A673 (cell line): ENCODE measurements around the gene GDF11. TPM values are rescaled to one million over a fixed set of nuclear protein-coding genes. Genes with fewer than 3 reads are reported as not detected.

Experiments
- BruUV-seq: library from RNA; stranded (reverse); fragments of 400-500 nt; replicated peaks from 2 replicates; lab custom pipeline; 2021; lab: Mats Ljungman, UMichigan
- CTCF ChIA-PET: fragments of 300-600 bp; sonication (Branson Sonifier 250); formaldehyde crosslinking; loops from one replicate; lab custom pipeline; 2022; ENCODE audit warnings: antibody characterized with exemption; lab: Charles Lee
- POLR2A ChIA-PET: fragments of 300-600 bp; sonication (Branson Sonifier 250); formaldehyde crosslinking; loops from one replicate; lab custom pipeline; 2022; ENCODE audit warnings: antibody characterized with exemption; ENCODE audit not compliant: low non-redundant PET; lab: Charles Lee
- DNase-seq: peaks from one replicate; pipeline ENCODE4 v3.0.0-alpha.2; 2015; ENCODE audit warnings: low spot score
- H3K27ac ChIP-seq: fragments of 200-600 bp; sonication (generic); 2 replicates; pipeline ENCODE4 v1.5.1; 2016; ENCODE audit warnings: mixed run types, low read depth, mild to moderate bottlenecking, mixed read lengths, antibody characterized with exemption, low read length; ENCODE audit not compliant: poor library complexity, severe bottlenecking
- H3K27me3 ChIP-seq: fragments of 200-600 bp; sonication (generic); replicated peaks from 2 replicates; pipeline ENCODE4 v1.6.1; 2017; ENCODE audit warnings: mixed run types, low read depth, mild to moderate bottlenecking, mixed read lengths, antibody characterized with exemption, low read length; ENCODE audit not compliant: insufficient read depth, poor library complexity
- H3K36me3 ChIP-seq: fragments of 200-600 bp; sonication (generic); 2 replicates; pipeline ENCODE4 v1.6.1; 2016; ENCODE audit warnings: mixed run types, mild to moderate bottlenecking, mixed read lengths, antibody characterized with exemption, low read length; ENCODE audit not compliant: insufficient read depth, poor library complexity, severe bottlenecking
- H3K4me1 ChIP-seq: fragments of 200-600 bp; sonication (generic); 2 replicates; pipeline ENCODE4 v1.6.1; 2017; ENCODE audit warnings: mixed run types, mild to moderate bottlenecking, mixed read lengths, antibody characterized with exemption, low read length; ENCODE audit not compliant: insufficient read depth, poor library complexity, severe bottlenecking
- H3K4me3 ChIP-seq: fragments of 200-600 bp; sonication (generic); 2 replicates; pipeline ENCODE4 v1.5.1; 2016; ENCODE audit warnings: low read depth, mixed run types, mild to moderate bottlenecking, mixed read lengths, low read length; ENCODE audit not compliant: poor library complexity, severe bottlenecking
- H3K9me3 ChIP-seq: fragments of 200-600 bp; sonication (generic); 2 replicates; pipeline ENCODE4 v1.6.1; 2016; ENCODE audit warnings: mixed run types, low read depth, mild to moderate bottlenecking, mixed read lengths, antibody characterized with exemption, low read length; ENCODE audit not compliant: poor library complexity, severe bottlenecking
- CTCF ChIP-seq: fragments of 300-800, 200-600 bp; sonication (generic); conservative IDR thresholded peaks from 2 replicates; pipeline ENCODE4 v1.5.1; 2017; ENCODE audit warnings: low read depth, mild to moderate bottlenecking, antibody characterized with exemption, low read length, moderate library complexity, mixed read lengths
- EZH2 ChIP-seq: fragments of 200-600 bp; sonication (generic); IDR thresholded peaks from 2 replicates; pipeline ENCODE4 v1.6.1; 2017; ENCODE audit warnings: borderline replicate concordance, low read depth, mild to moderate bottlenecking, mixed read lengths, antibody characterized with exemption, low read length; ENCODE audit not compliant: poor library complexity, severe bottlenecking
- intact Hi-C: fragments of 100-400 bp; cut with micrococcal nuclease; formaldehyde crosslinking; loops from one replicate; pipeline ENCODE4 v1.10.0; 2022; ENCODE audit not compliant: unreplicated experiment
- total RNA-seq: library from RNA; stranded (reverse); gene quantifications from 2 replicates; pipeline ENCODE4 v1.2.3, GENCODE V29; 2021

GDF11 gene
- total RNA-seq, 1 experiment from 2014 or later: 38.4 TPM

GRCh38 chr12:55704824-55705718, 37.9 kb upstream of the GDF11 start:
- Histone ChIP-seq H3K4me1 (peaks cover 14% of the 10 kb centered on the region), H3K27ac (no peak overlapping the region), H3K27me3 (no peaks in the 10 kb centered on the region), H3K9me3 (no peaks in the 10 kb centered on the region), H3K4me3 (no peak overlapping the region), H3K36me3 (no peaks in the 10 kb centered on the region)
- no TSS peak for BruUV-seq
- intact Hi-C loops: no loop called here
- POLR2A ChIA-PET: no interaction called here
- CTCF ChIA-PET: no interaction called here
- DNase-seq: no peak
- TF ChIP-seq CTCF: no peak
- TF ChIP-seq EZH2: no peak

GRCh38 chr12:55705782-55706402, 37.0 kb upstream of the GDF11 start:
- BruUV-seq: no TSS peak
- Histone ChIP-seq H3K27me3 (no peaks in the 10 kb centered on the region), H3K4me3 (no peak overlapping the region), H3K9me3 (no peaks in the 10 kb centered on the region), H3K36me3 (no peaks in the 10 kb centered on the region), H3K4me1 (peaks cover 14% of the 10 kb centered on the region), H3K27ac (no peak overlapping the region)
- ChIA-PET POLR2A (no interaction called here), CTCF (interaction anchor here (0.5 kb wide), 1 partner anchor 24 kb away, joined by 4 read pairs; a partner anchor contains a TSS)
- no peak for TF ChIP-seq EZH2
- TF ChIP-seq CTCF: peak; percentile 51
- intact Hi-C loops: no loop called here
- no peak for DNase-seq

- ChIA-PET CTCF (interaction anchor here (1.0 kb wide), 1 partner anchor 32 kb away, joined by 3 read pairs; no protein-coding TSS in a partner anchor), POLR2A (no interaction called here)
- intact Hi-C loops: no loop called here
- Histone ChIP-seq H3K27ac (no peak overlapping the region), H3K4me1 (peaks cover 14% of the 10 kb centered on the region), H3K4me3 (peak overlapping the region; percentile 58), H3K36me3 (no peaks in the 10 kb centered on the region), H3K27me3 (no peaks in the 10 kb centered on the region), H3K9me3 (no peaks in the 10 kb centered on the region)
- no peak for TF ChIP-seq EZH2
- no peak for TF ChIP-seq CTCF
- no TSS peak for BruUV-seq
- DNase-seq: no peak
Measured at GRCh38 chr12:55706568-55707218, 36.2 kb upstream of the GDF11 start.
